Left colon (tissue), 2 donors: ENCODE data around the gene ZNF525. TPM values are rescaled to one million over a fixed set of nuclear protein-coding genes. Genes with fewer than 3 reads are reported as not detected.

Experiments used
- total RNA-seq, 2 donors: library from RNA; stranded (reverse); fragmentation: NEBNext Ultra II Directional; extraction: Animal tissue kit (Norgen Biotek cat#: 25700); gene quantifications; one replicate each; pipeline ENCODE4 v1.2.1, GENCODE V29; 2021
- donor health status: DM: no; HTN: no; CAD: no.
- donor health status: DM: yes; HTN: yes; CAD: no.

ZNF525 gene
- total RNA-seq, 2 donors from 2014 or later = 8.6 to 9.3 TPM

Other genes starting within 250 kb of the ZNF525 start
- 1 to 10 TPM; 6.1 to 7.2 TPM for gene ZNF415, start 232.8 kb upstream of the ZNF525 start, total RNA-seq
- 1 to 10 TPM; 6.3 to 8.0 TPM for gene ZNF347, start 206.7 kb upstream of the ZNF525 start, total RNA-seq
- gene ZNF665, start 172.3 kb upstream of the ZNF525 start, total RNA-seq = 1 to 10 TPM; 1.8 to 2.0 TPM
- 1 to 10 TPM; 2.5 to 6.4 TPM for gene ZNF677, start 110.8 kb upstream of the ZNF525 start, total RNA-seq
- not detected for gene VN1R2, start 107.4 kb upstream of the ZNF525 start, total RNA-seq
- gene VN1R4, start 98.0 kb upstream of the ZNF525 start, total RNA-seq = not detected
- gene ZNF845, start 32.0 kb upstream of the ZNF525 start, total RNA-seq = 1 to 10 TPM; 5.2 to 7.8 TPM
- gene ZNF765, start 29.4 kb downstream of the ZNF525 start, total RNA-seq = 1 to 10 TPM; 9.6 to 9.9 TPM
- gene ZNF761, start 66.3 kb downstream of the ZNF525 start, total RNA-seq = 1 to 10 TPM; 7.7 to 7.8 TPM
- 1 to 10 TPM; 3.4 to 4.2 TPM for gene ZNF813, start 102.0 kb downstream of the ZNF525 start, total RNA-seq
- gene ZNF331, start 172.4 kb downstream of the ZNF525 start, total RNA-seq = 1 to 10 TPM; 5.3 to 6.0 TPM